BE2C (cell line): ENCODE data around the gene TBX5.

Experiments
- DNase-seq: peaks from one replicate; pipeline ENCODE4 v3.0.0-alpha.2; 2020
- H3K27me3 ChIP-seq: fragments of 250-450 bp; sonication (Bioruptor Pico); 2 replicates; pipeline ENCODE4 v1.5.1; 2020; ENCODE audit warnings: mild to moderate bottlenecking
- H3K36me3 ChIP-seq: fragments of 250-450 bp; sonication (Bioruptor Pico); 2 replicates; pipeline ENCODE4 v1.5.1; 2020; ENCODE audit warnings: mild to moderate bottlenecking
- H3K4me1 ChIP-seq: fragments of 250-450 bp; sonication (Bioruptor Pico); 2 replicates; pipeline ENCODE4 v1.5.1; 2020
- H3K4me3 ChIP-seq: 2 replicates; pipeline ENCODE4 v1.5.1; 2011; ENCODE audit warnings: low read depth, low read length
- H3K9me3 ChIP-seq: fragments of 250-450 bp; sonication (Bioruptor Pico); 2 replicates; pipeline ENCODE4 v1.5.1; 2020
- TF ChIP-seq, protein P1 (sequence below): IDR thresholded peaks from 2 replicates; pipeline ENCODE4 v1.5.1; 2012; ENCODE audit warnings: mild to moderate bottlenecking, low read depth, low read length

The TBX5 gene

DNA sequence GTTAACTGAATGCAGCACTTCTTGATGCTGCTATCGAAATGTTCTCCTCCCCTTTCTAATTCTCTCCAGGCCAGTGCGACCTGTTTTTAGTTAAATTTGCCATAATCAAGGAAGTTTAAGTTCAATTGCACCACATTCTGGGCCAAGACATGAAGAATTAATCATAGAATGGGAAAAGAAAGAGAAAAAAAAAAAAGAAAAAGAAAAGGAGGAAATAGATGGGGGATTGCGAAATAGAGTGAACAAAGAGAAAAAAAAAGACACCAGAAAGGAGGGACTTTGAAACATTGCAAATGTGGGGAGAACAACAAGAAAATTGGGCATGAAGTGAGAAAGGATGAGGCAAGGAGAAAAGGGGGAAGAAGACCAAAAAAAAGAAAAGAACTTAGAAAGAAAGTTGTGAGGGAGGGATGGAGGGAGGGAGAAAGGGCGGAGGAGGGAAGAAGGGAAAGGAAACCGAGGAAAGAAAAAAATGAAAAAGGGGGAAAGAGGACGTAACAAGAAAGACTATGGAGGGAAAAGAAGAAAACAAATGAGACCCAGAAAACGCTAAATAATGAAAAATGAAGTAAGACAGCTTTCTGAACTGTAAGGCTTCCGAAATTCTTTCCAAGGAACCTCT lies 32.8 kb upstream of the TBX5 start:
- Histone ChIP-seq H3K9me3 (no peaks in the 10 kb centered on the region), H3K27me3 (peaks cover 69% of the 10 kb centered on the region), H3K36me3 (no peaks in the 10 kb centered on the region), H3K4me3 (no peak overlapping the region), H3K4me1 (no peaks in the 10 kb centered on the region)
- TF ChIP-seq, protein P1, sequence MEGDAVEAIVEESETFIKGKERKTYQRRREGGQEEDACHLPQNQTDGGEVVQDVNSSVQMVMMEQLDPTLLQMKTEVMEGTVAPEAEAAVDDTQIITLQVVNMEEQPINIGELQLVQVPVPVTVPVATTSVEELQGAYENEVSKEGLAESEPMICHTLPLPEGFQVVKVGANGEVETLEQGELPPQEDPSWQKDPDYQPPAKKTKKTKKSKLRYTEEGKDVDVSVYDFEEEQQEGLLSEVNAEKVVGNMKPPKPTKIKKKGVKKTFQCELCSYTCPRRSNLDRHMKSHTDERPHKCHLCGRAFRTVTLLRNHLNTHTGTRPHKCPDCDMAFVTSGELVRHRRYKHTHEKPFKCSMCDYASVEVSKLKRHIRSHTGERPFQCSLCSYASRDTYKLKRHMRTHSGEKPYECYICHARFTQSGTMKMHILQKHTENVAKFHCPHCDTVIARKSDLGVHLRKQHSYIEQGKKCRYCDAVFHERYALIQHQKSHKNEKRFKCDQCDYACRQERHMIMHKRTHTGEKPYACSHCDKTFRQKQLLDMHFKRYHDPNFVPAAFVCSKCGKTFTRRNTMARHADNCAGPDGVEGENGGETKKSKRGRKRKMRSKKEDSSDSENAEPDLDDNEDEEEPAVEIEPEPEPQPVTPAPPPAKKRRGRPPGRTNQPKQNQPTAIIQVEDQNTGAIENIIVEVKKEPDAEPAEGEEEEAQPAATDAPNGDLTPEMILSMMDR = no peak
- no peak for DNase-seq

DNA sequence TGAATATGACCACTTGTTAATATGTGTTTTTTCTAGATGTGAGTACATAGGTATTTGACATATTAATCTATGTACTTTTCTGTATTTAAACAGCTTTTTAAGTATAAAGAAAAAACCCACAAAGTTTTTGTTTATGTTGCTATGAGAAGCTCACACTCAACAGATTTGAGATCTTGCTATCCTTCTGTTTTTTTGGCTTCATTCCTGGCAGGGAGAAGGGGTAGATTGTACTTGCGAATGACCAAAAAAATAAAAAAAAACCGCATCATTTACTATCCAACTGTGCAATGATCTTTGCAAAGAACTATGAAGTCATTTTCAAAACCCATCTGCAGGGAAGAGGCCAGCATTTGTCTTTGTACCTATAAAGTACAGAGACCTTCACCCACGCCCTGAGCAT lies 28.4 kb upstream of the TBX5 start:
- H3K9me3 ChIP-seq = no peaks in the 10 kb centered on the region
- no peaks in the 10 kb centered on the region for H3K4me1 ChIP-seq
- DNase-seq = no peak
- H3K4me3 ChIP-seq = no peak overlapping the region
- TF ChIP-seq, protein P1 = no peak
- peaks cover 60% of the 10 kb centered on the region for H3K27me3 ChIP-seq
- no peaks in the 10 kb centered on the region for H3K36me3 ChIP-seq

DNA sequence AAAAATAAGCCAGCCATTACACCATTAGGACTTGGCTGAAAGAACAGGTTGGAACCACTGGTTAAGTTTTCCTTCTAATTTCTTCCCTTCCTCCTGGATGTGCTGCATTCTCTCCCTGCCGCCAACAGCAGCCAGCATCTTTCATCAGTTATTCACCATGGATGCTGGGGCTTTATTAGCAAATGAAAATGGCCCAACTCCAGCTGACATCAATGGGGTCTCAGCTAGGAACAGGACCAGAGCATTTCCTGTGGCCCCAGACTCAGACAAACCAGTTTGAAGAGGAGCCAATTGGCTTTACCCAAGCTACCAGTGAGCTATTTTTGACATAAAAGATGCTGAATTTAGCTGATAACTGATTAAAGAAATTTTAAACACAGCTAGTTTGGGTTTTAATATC lies 26.0 kb upstream of the TBX5 start:
- TF ChIP-seq, protein P1 = no peak
- Histone ChIP-seq H3K9me3 (no peaks in the 10 kb centered on the region), H3K4me3 (no peak overlapping the region), H3K27me3 (peaks cover 39% of the 10 kb centered on the region), H3K4me1 (no peaks in the 10 kb centered on the region), H3K36me3 (no peaks in the 10 kb centered on the region)
- DNase-seq = no peak

DNA sequence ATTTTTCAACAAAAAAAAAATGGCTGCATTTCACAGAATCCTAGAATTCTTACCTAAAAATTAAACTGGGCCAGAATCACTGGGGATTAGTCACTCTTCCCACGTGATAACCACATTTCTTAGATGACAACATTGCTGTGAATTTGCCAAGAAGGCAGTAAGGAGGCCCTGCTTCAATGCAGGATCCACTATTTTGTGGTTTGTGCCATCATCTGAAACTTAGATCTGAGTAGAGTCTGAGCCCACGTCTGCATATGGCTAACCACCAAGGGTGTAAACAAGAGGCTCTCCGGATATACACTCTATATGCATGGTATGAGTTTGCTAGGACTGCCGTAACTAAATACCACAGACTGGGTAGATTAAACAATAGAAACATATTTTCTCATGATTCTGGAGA lies 24.4 kb upstream of the TBX5 start:
- TF ChIP-seq, protein P1 = no peak
- H3K4me3 ChIP-seq = no peak overlapping the region
- no peak for DNase-seq

DNA sequence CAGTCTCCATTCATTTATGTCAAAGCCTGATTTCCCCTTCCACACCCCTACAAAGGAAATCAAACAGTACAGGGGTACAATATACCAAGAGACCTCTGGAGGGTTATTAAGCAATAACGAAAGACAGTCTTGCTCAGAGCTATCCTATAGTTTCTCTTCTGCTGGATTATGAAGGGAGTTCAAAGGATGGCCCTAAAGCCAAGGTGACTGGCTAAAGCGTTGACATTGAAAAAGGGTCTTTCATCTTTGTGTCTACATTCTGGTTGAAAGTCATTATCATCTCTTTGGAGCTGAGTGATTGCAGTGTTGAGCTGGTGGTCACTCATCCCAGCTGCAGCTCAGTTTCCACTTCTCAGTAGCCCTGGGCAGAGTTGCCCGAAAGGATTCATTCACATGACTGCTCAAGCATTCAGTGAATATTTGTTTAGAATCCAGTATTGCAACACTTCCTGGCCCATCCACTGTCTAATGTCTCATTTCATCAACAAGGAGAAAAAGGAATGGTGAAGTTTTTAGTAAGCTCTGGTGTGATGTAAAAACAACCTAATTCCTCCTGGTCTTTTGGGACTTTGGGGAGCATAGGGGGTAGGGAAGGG lies 19.2 kb upstream of the TBX5 start:
- H3K36me3 ChIP-seq = no peaks in the 10 kb centered on the region
- no peaks in the 10 kb centered on the region for H3K4me1 ChIP-seq
- DNase-seq = no peak
- peaks cover 28% of the 10 kb centered on the region for H3K27me3 ChIP-seq
- H3K9me3 ChIP-seq = no peaks in the 10 kb centered on the region
- TF ChIP-seq, protein P1 = no peak
- H3K4me3 ChIP-seq = no peak overlapping the region

More for the DNA sequence above, 24.4 kb upstream of the TBX5 start:
- Histone ChIP-seq H3K27me3 (peaks cover 47% of the 10 kb centered on the region), H3K9me3 (no peaks in the 10 kb centered on the region), H3K36me3 (no peaks in the 10 kb centered on the region), H3K4me1 (no peaks in the 10 kb centered on the region)

DNA sequence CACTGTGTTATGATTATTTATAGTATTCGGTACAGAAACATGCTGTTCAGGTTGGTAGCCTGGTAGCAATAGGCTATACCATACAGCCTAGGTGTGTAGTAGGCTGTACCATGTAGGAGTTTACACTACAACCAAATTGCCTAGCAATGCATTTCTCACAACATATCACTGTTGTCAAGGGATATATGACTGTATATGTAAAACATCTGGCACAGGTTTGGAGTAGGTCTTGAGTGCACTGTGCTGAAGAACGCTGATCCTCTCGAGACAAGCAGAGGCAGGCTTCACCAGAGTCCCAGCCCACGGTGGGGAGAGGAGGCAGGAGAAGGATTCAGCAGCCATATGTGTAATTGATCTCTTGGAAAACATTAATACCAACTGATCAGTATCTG lies 15.0 kb upstream of the TBX5 start:
- no peak for DNase-seq
- H3K4me3 ChIP-seq = no peak overlapping the region
- no peaks in the 10 kb centered on the region for H3K4me1 ChIP-seq
- TF ChIP-seq, protein P1 = no peak
- no peaks in the 10 kb centered on the region for H3K9me3 ChIP-seq
- peaks cover 49% of the 10 kb centered on the region for H3K27me3 ChIP-seq
- no peaks in the 10 kb centered on the region for H3K36me3 ChIP-seq
